HG02798 (cell line): ENCODE data around the gene PPP2R5E.
"Not testable (repeated sequence)": the region's sequence is repeated elsewhere in the genome, so short reads cannot be mapped to it uniquely, and the experiment has no call there.

ENCODE experiments used
- ATAC-seq: cut with Tn5 transposase; IDR thresholded peaks from one replicate; pipeline ENCODE4 v1.9.1; 2021; ENCODE audit warnings: mild to moderate bottlenecking; ENCODE audit not compliant: unreplicated experiment, poor library complexity

The PPP2R5E gene

GRCh38 chr14:63392236-63392635 lies 150.9 kb downstream of the PPP2R5E start:
- no peak for ATAC-seq

GRCh38 chr14:63388766-63389431 lies 154.3 kb downstream of the PPP2R5E start:
- peak; percentile 89 for ATAC-seq

- no peak for ATAC-seq
Measured at GRCh38 chr14:63387711-63388110, 155.5 kb downstream of the PPP2R5E start.

GRCh38 chr14:63383776-63384367 lies 159.3 kb downstream of the PPP2R5E start:
- ATAC-seq, result no peak

- no peak for ATAC-seq
Measured at GRCh38 chr14:63378444-63378843, 164.7 kb downstream of the PPP2R5E start.

GRCh38 chr14:63375769-63376168 lies 167.4 kb downstream of the PPP2R5E start:
- ATAC-seq, result no peak

GRCh38 chr14:63371613-63372012 lies 171.6 kb downstream of the PPP2R5E start:
- ATAC-seq, result not testable (repeated sequence)

GRCh38 chr14:63371033-63371432 lies 172.1 kb downstream of the PPP2R5E start:
- ATAC-seq, result no peak

GRCh38 chr14:63367742-63368364 lies 175.3 kb downstream of the PPP2R5E start:
- ATAC-seq, result no peak

GRCh38 chr14:63362389-63362819 lies 180.8 kb downstream of the PPP2R5E start:
- no peak for ATAC-seq

- no peak for ATAC-seq
Measured at GRCh38 chr14:63361790-63362189, 181.4 kb downstream of the PPP2R5E start.

GRCh38 chr14:63357841-63358240 lies 185.3 kb downstream of the PPP2R5E start:
- no peak for ATAC-seq

GRCh38 chr14:63345826-63346225 lies 197.4 kb downstream of the PPP2R5E start:
- ATAC-seq, result no peak

GRCh38 chr14:63344336-63344735 lies 198.8 kb downstream of the PPP2R5E start:
- no peak for ATAC-seq

- no peak for ATAC-seq
Measured at GRCh38 chr14:63343878-63344277, 199.3 kb downstream of the PPP2R5E start.

GRCh38 chr14:63342371-63342770 lies 200.8 kb downstream of the PPP2R5E start:
- ATAC-seq, result no peak

- ATAC-seq, result no peak
Measured at GRCh38 chr14:63328787-63329737, 214.1 kb downstream of the PPP2R5E start.

GRCh38 chr14:63326840-63327239 lies 216.3 kb downstream of the PPP2R5E start:
- no peak for ATAC-seq

GRCh38 chr14:63322897-63323573 lies 220.1 kb downstream of the PPP2R5E start:
- no peak for ATAC-seq

GRCh38 chr14:63322472-63322871 lies 220.7 kb downstream of the PPP2R5E start:
- no peak for ATAC-seq
